Measurements from ENCODE around the gene CRCP.

- TF ChIP-seq EZH2 (IDR thresholded peaks at IDR 0.05; ENCODE audit: low read length, unreplicated experiment) (no peak), CTCF (conservative IDR thresholded peaks at IDR 0.05; ENCODE audit: low read depth, low read length) (no peak), EZH2phosphoT487 (IDR thresholded peaks at IDR 0.05; ENCODE audit: borderline replicate concordance, low read length) (no peak)
Measured at GRCh38 chr7:66123175-66123528, 8.5 kb downstream of the CRCP start.
